Tibial artery (tissue), 4 donors: ENCODE data around the gene SMTNL2.

Experiments
- DNase-seq, 2 donors: peaks; one replicate each; pipeline ENCODE4 v3.0.0-alpha.2; 2019
- H3K27ac ChIP-seq, 2 donors: fragments of 200-600 bp; sonication (generic) in 1 of 2; 1 replicate in 1 of 2; 2 replicates in 1 of 2; pipeline ENCODE4 v1.5.1; 2018 to 2019; ENCODE audit warnings: mild to moderate bottlenecking in 1 of 2
- H3K27me3 ChIP-seq, 2 donors: fragments of 200-600 bp; sonication (generic) in 1 of 2; one replicate each; pipeline versions ENCODE4 v1.5.1 to v1.6.0; 2016 to 2019
- H3K36me3 ChIP-seq, 3 donors: fragments of 200-600 bp; sonication (generic) in 2 of 3; one replicate each; pipeline ENCODE4 v1.5.1; 2016 to 2019; ENCODE audit warnings: mild to moderate bottlenecking in 2 of 3
- H3K4me1 ChIP-seq, 4 donors: fragments of 200-600 bp; sonication (generic) in 2 of 4; 1 replicate in 3 of 4; 2 replicates in 1 of 4; pipeline ENCODE4 v1.5.1; 2016 to 2019
- H3K4me3 ChIP-seq, 2 donors: fragments of 200-600 bp; sonication (generic) in 1 of 2; 1 replicate in 1 of 2; 2 replicates in 1 of 2; pipeline ENCODE4 v1.5.1; 2018 to 2019; ENCODE audit warnings: mild to moderate bottlenecking in 2 of 2
- H3K9me3 ChIP-seq, 3 donors: fragments of 200-600 bp; sonication (generic) in 1 of 3; one replicate each; pipeline ENCODE4 v1.5.1; 2016 to 2019
- intact Hi-C: fragments of 100-400 bp; cut with DNase I; formaldehyde crosslinking; loops from one replicate; pipeline ENCODE4 v1.15.0; 2023; ENCODE audit warnings: low total_unique reads
- TF ChIP-seq, protein P1 (sequence below), 2 experiments: fragments of 200-600 bp in 1 of 2; fragments of 450-650 bp in 1 of 2; IDR thresholded peaks; one replicate each; pipeline ENCODE4 v1.5.1; 2017 to 2019; ENCODE audit warnings: antibody characterized with exemption in 2 of 2, mild to moderate bottlenecking in 1 of 2, moderate library complexity in 1 of 2

SMTNL2 gene

DNA sequence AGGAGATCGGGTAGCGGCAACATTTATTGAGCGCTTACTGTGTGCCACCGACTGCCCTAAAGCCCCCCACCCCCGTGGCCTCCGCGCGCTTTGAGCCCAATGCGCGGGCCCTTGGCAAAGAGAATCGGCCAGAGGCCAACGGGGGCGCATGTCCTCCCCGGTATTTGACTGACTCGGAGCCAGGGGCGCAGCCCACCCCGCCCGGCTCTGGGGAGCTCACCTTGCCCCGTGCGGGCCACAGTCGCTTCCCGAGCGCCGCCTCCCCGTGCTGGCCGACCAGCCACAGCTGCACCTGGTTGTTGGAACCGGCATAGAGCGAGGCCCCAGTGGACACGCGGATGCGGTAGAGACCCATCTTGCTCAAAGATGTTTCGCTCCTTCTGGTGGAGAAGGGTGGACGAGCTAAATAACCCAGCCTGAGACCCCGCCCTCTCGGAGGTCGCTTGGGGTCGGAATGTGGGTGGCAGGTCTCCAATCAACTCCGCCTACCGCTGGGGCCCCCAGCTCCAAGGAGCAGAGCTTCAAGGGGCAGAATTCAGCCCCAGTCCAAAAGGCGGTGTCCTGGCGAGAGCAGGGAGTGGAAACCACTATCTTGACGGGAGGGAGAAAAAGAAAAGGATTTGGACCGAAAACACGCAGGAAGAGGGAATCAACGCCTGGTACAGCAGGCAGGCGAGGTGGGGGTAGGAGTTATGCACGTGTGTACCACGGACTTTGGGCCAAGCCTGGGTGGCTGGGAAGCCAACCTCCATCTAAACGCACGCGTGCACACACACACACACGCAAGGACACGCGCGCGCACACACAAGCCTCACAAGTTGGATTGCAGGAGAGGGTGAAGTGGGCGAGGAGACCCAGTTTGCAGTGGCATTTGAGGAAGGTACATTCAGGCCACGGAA, 57.2 kb downstream of the SMTNL2 start, which contains the start of gene ALOX15:
Gene ALOX15 (minus strand): TSS at position 382 of the 899 bp plus-strand sequence. CDS start 27 bp downstream, at position 355.
- intact Hi-C loops: no loop called here
- no peak within 1 kb of the TSS for H3K27ac ChIP-seq
- H3K27me3 ChIP-seq: peaks cover 0 to 68% of the 10 kb centered on the region in 2 donors
- H3K9me3 ChIP-seq: no peaks in the 10 kb centered on the region
- TF ChIP-seq, protein P1, sequence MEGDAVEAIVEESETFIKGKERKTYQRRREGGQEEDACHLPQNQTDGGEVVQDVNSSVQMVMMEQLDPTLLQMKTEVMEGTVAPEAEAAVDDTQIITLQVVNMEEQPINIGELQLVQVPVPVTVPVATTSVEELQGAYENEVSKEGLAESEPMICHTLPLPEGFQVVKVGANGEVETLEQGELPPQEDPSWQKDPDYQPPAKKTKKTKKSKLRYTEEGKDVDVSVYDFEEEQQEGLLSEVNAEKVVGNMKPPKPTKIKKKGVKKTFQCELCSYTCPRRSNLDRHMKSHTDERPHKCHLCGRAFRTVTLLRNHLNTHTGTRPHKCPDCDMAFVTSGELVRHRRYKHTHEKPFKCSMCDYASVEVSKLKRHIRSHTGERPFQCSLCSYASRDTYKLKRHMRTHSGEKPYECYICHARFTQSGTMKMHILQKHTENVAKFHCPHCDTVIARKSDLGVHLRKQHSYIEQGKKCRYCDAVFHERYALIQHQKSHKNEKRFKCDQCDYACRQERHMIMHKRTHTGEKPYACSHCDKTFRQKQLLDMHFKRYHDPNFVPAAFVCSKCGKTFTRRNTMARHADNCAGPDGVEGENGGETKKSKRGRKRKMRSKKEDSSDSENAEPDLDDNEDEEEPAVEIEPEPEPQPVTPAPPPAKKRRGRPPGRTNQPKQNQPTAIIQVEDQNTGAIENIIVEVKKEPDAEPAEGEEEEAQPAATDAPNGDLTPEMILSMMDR (IDR thresholded peaks at IDR 0.05): no peak
- H3K4me3 ChIP-seq: no peak within 1 kb of the TSS
- DNase-seq: no peak
- H3K4me1 ChIP-seq: peaks cover 0 to 13% (median 5%) of the 10 kb centered on the region in 4 donors
- H3K36me3 ChIP-seq: no peaks in the 10 kb centered on the region

DNA sequence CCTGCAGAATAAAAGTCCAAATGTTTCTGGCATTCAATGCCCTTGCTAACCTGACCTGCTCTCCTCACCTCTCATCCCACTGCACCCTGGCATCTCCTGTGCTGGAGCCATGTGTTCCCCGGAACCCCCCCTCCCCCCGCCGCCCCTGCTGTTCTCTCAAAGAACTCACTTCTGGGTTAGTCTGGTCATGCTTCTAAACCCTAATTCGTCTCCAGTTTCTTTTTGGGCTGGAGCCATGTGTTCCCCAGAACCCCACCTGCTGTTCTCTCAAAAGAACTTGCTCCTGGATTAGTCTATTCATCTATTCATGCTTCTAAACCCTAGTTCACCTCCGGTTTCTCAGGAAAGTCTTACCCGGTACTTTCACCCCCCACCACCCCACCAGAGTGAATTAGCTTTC, 58.0 kb downstream of the SMTNL2 start:
- Histone ChIP-seq H3K9me3 (no peaks in the 10 kb centered on the region), H3K27ac (no peak overlapping the region), H3K4me3 (no peak overlapping the region), H3K27me3 (peaks cover 0 to 68% of the 10 kb centered on the region in 2 donors), H3K36me3 (no peaks in the 10 kb centered on the region), H3K4me1 (peaks cover 0 to 13% (median 5%) of the 10 kb centered on the region in 4 donors)
- intact Hi-C loops: no loop called here
- TF ChIP-seq, protein P1 (IDR thresholded peaks at IDR 0.05): no peak
- no peak for DNase-seq

GRCh38 chr17:4643676-4644075, 59.3 kb downstream of the SMTNL2 start:
- Histone ChIP-seq H3K4me1 (peaks cover 0 to 13% (median 5%) of the 10 kb centered on the region in 4 donors), H3K27ac (no peak overlapping the region), H3K27me3 (peaks cover 0 to 62% of the 10 kb centered on the region in 2 donors), H3K4me3 (no peak overlapping the region), H3K9me3 (no peaks in the 10 kb centered on the region), H3K36me3 (no peaks in the 10 kb centered on the region)
- TF ChIP-seq, protein P1 (IDR thresholded peaks at IDR 0.05): no peak
- intact Hi-C loops: no loop called here
- no peak for DNase-seq

GRCh38 chr17:4645642-4646041, 61.3 kb downstream of the SMTNL2 start:
- TF ChIP-seq, protein P1 (IDR thresholded peaks at IDR 0.05): no peak
- Histone ChIP-seq H3K36me3 (no peaks in the 10 kb centered on the region), H3K27ac (no peak overlapping the region), H3K9me3 (no peaks in the 10 kb centered on the region), H3K27me3 (peaks cover 0 to 55% of the 10 kb centered on the region in 2 donors), H3K4me1 (peaks cover 0 to 7% (median 5%) of the 10 kb centered on the region in 4 donors), H3K4me3 (no peak overlapping the region)
- DNase-seq: no peak
- intact Hi-C loops: no loop called here

- Histone ChIP-seq H3K4me1 (no peaks in the 10 kb centered on the region), H3K36me3 (no peaks in the 10 kb centered on the region), H3K27me3 (peaks cover 0 to 38% of the 10 kb centered on the region in 2 donors), H3K9me3 (no peaks in the 10 kb centered on the region), H3K27ac (no peak overlapping the region), H3K4me3 (no peak overlapping the region)
- DNase-seq: no peak
- TF ChIP-seq, protein P1 (IDR thresholded peaks at IDR 0.05): no peak
- intact Hi-C loops: no loop called here
Observed at GRCh38 chr17:4648741-4649140, 64.4 kb downstream of the SMTNL2 start.
